ENCODE measurements around the gene ESYT3.

The ESYT3 gene

GRCh38 chr3:138434276-138434874 lies at the start of gene ESYT3:
Gene ESYT3 (plus strand): TSS chr3:138434616. CDS start chr3:138434799, 183 bp downstream.
- peak; percentile 84 for DNase-seq (ENCODE audit: low read depth)
- H3K4me3 ChIP-seq (ENCODE audit: low read depth, low read length) = peak within 1 kb of the TSS; percentile 17
- TF ChIP-seq CTCF (IDR thresholded peaks at IDR 0.05; ENCODE audit: low read depth, low read length) (no peak), MAX (IDR thresholded peaks at IDR 0.05; ENCODE audit: low read depth, low read length) (peak; percentile 77)

GRCh38 chr3:138384976-138385375 lies 49.4 kb upstream of the ESYT3 start:
- peak; percentile 27 for DNase-seq (ENCODE audit: low read depth)
- TF ChIP-seq MYC (IDR thresholded peaks at IDR 0.05; ENCODE audit: low read depth, low read length) (no peak), CTCF (IDR thresholded peaks at IDR 0.05; ENCODE audit: low read depth, low read length) (no peak), POLR2A (IDR thresholded peaks at IDR 0.05; ENCODE audit: extremely low read depth, insufficient read length) (no peak), MAX (IDR thresholded peaks at IDR 0.05; ENCODE audit: low read depth, low read length) (no peak)
- H3K4me3 ChIP-seq (ENCODE audit: low read depth, low read length) = no peak overlapping the region

- no peak for TF ChIP-seq MYC (IDR thresholded peaks at IDR 0.05; ENCODE audit: low read depth, low read length)
- no peak for TF ChIP-seq CTCF (IDR thresholded peaks at IDR 0.05; ENCODE audit: low read depth, low read length)
- TF ChIP-seq MAX (IDR thresholded peaks at IDR 0.05; ENCODE audit: low read depth, low read length) = no peak
- TF ChIP-seq POLR2A (IDR thresholded peaks at IDR 0.05; ENCODE audit: extremely low read depth, insufficient read length) = no peak
- H3K4me3 ChIP-seq (ENCODE audit: low read depth, low read length) = no peak overlapping the region
- no peak for DNase-seq (ENCODE audit: low read depth)
Measured at GRCh38 chr3:138389144-138389601, 45.2 kb upstream of the ESYT3 start.

- no peak for TF ChIP-seq CTCF (IDR thresholded peaks at IDR 0.05; ENCODE audit: low read depth, low read length)
- no peak for TF ChIP-seq POLR2A (IDR thresholded peaks at IDR 0.05; ENCODE audit: extremely low read depth, insufficient read length)
- TF ChIP-seq MYC (IDR thresholded peaks at IDR 0.05; ENCODE audit: low read depth, low read length) = no peak
- TF ChIP-seq MAX (IDR thresholded peaks at IDR 0.05; ENCODE audit: low read depth, low read length) = no peak
- H3K4me3 ChIP-seq (ENCODE audit: low read depth, low read length) = no peak overlapping the region
- no peak for DNase-seq (ENCODE audit: low read depth)
Measured at GRCh38 chr3:138389841-138390581, 44.4 kb upstream of the ESYT3 start.

- TF ChIP-seq POLR2A (IDR thresholded peaks at IDR 0.05; ENCODE audit: extremely low read depth, insufficient read length) (no peak), CTCF (IDR thresholded peaks at IDR 0.05; ENCODE audit: low read depth, low read length) (no peak), MYC (IDR thresholded peaks at IDR 0.05; ENCODE audit: low read depth, low read length) (no peak), MAX (IDR thresholded peaks at IDR 0.05; ENCODE audit: low read depth, low read length) (no peak)
- DNase-seq (ENCODE audit: low read depth) = no peak
- H3K4me3 ChIP-seq (ENCODE audit: low read depth, low read length) = no peak overlapping the region
Measured at GRCh38 chr3:138390582-138390932, 43.9 kb upstream of the ESYT3 start.
